NK-92 (cell line): Measurements from ENCODE around the gene CUL3.

Experiments
- DNase-seq: peaks from one replicate; lab custom pipeline; 2025; ENCODE audit not compliant: unreplicated experiment; lab: John Stamatoyannopoulos, UW

Gene CUL3

GRCh38 chr2:224432003-224432579, 153.1 kb downstream of the CUL3 start:
- no peak for DNase-seq

GRCh38 chr2:224429441-224429810, 155.7 kb downstream of the CUL3 start:
- no peak for DNase-seq

- DNase-seq = no peak
Measured at GRCh38 chr2:224428787-224429440, 156.2 kb downstream of the CUL3 start.

- DNase-seq = no peak
Measured at GRCh38 chr2:224427471-224427870, 157.7 kb downstream of the CUL3 start.

- DNase-seq = no peak
Measured at GRCh38 chr2:224426656-224427055, 158.5 kb downstream of the CUL3 start.

GRCh38 chr2:224421065-224421464, 164.1 kb downstream of the CUL3 start:
- DNase-seq = no peak
